GM19240 (cell line): Measurements from ENCODE around the gene GGT5.
A peak's percentile ranks its signal among the peaks of the same experiment; 100 is the strongest.
"Not testable (repeated sequence)": the region's sequence is repeated elsewhere in the genome, so short reads cannot be mapped to it uniquely, and the experiment has no call there.

Experiments
- DNase-seq: peaks from one replicate; pipeline ENCODE4 v3.0.0; 2011; ENCODE audit warnings: low spot score; ENCODE audit not compliant: insufficient read length

Gene GGT5

GRCh38 chr22:24262185-24262749 is 17.4 kb upstream of the GGT5 start:
- not testable (repeated sequence) for DNase-seq

GRCh38 chr22:24259459-24259858 is 14.6 kb upstream of the GGT5 start:
- not testable (repeated sequence) for DNase-seq

DNA sequence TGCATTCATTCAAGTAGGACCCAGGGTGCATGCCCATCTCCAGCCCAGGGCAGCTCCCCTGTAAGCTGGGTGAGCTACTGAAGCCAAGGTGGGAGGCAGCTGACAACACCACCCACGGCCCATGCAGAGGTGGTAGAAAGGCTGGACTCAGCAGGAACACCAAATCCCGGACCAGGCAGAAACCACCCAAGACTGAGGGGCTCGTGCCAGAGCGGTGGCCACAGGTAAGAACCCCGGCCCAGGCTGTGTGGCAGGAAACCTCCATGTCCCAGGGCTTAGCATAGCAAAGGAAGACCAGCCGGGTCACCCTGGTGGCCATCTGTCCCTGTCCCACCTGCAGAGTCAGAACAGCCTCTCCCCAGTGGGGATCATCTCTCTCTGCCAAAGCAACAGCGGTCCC is 11.9 kb upstream of the GGT5 start:
- DNase-seq, result not testable (repeated sequence)

DNA sequence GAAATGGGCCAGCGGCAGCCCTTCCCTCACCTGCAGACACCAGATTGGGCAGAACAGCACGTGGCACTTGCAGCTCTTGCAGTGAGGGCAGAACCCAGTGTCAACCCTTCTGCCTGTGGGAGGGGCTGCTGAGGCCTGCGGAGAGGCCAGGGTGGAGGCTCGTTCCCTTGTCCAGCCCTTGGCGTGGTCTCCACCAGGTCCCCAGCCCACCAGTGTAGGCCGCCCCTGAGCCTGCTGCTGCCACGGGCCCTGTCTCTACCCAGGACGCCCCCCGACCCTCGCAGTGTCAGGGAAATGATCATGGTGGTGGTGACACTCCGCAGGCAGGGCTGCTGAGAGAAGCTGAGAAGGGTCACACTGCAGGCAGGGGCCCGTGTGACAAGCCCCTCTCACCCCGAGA is 11.3 kb upstream of the GGT5 start:
- not testable (repeated sequence) for DNase-seq

DNA sequence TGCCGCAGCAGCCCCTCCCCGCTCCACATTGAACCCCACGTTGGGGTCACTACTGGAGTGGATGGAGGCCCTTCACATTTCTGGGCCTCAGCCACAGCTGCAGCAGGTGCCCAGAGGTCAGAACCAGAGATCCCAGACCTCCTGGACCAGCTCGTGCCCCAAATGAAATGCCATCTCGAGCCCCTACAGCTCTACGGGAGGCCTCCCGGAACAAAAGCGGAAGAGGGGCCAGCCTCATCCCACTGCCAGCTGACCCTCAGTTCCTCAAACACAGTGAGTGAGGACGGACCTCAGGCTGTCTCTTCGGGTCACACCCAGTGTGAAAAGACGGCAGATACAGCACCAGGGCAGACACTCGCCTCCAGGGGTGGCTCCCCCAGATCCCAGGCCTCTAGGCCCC is 8.2 kb upstream of the GGT5 start:
- not testable (repeated sequence) for DNase-seq

GRCh38 chr22:24251286-24251685 is 6.4 kb upstream of the GGT5 start:
- not testable (repeated sequence) for DNase-seq

DNA sequence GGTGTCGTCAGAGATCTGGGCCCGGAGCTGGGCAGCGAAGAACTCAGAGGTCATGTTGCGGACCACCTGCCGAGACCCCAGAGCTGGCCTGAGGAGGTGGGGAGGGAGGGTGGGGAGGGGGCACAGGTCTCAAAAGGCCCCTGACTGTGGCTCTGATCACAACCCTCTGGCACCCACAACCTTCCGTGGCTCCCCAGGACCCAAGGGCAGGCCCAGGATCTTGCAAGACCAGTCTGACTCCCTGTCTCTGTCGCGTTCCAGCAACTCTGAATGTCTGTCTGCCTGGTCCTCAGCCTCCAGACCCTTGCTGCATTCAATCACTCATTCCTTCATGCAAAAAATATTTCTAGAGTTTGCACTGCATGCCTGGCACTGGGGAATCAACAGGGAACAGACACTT is 4.5 kb upstream of the GGT5 start:
- DNase-seq, result not testable (repeated sequence)

GRCh38 chr22:24248611-24249010 is 3.7 kb upstream of the GGT5 start:
- DNase-seq, result not testable (repeated sequence)

- DNase-seq, result peak; percentile 59
Observed at GRCh38 chr22:24247564-24248344, 2.9 kb upstream of the GGT5 start.

DNA sequence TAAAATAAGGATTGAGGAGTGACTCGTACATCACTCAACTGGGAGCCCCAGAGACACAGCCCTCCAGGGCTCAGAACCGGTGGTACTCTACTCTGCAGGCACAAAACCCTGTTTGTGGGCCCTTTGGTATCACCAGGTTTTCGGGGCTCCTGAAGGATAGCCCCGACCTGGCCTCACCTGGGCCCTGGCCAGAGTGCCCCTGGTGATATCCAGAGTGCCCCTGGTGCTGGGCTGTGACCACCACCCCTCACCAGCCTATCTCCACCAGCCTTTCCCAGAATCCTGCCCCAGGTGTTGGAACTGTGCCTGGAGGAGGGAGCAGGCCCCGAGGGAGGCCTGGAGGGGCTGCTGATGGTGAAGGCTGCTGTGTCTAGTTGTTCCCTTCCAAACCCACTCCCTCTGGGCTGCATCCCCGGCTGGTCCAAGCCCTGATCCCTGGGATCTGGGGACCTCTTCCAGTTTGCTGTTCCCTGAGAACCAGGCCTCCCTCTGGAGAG is 2.2 kb upstream of the GGT5 start:
- no peak for DNase-seq

- DNase-seq, result not testable (repeated sequence)
Observed at GRCh38 chr22:24245584-24246561, 991 bp upstream of the GGT5 start.

- DNase-seq, result no peak
Observed at GRCh38 chr22:24244144-24244787, 616 bp downstream of the GGT5 start.

DNA sequence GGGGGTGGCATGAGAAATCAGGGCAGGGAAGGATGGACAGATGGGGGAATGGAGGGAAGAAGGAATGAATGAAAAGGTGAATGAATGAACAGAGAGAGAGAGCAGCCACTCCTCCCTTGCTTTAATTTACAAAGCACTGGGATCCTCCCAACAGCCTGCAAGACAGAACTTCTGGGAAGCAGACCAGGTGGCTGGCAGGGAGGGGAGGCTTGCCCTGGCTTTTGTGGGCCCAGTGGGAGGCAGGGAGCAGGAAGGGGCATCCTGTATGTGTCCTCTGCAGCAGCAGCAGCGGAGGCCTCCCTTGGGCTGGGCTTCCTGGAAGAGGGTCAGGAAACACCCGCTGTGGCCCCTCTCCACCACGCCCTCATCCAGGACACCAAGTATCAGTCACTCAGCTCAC is 1.5 kb downstream of the GGT5 start:
- not testable (repeated sequence) for DNase-seq

DNA sequence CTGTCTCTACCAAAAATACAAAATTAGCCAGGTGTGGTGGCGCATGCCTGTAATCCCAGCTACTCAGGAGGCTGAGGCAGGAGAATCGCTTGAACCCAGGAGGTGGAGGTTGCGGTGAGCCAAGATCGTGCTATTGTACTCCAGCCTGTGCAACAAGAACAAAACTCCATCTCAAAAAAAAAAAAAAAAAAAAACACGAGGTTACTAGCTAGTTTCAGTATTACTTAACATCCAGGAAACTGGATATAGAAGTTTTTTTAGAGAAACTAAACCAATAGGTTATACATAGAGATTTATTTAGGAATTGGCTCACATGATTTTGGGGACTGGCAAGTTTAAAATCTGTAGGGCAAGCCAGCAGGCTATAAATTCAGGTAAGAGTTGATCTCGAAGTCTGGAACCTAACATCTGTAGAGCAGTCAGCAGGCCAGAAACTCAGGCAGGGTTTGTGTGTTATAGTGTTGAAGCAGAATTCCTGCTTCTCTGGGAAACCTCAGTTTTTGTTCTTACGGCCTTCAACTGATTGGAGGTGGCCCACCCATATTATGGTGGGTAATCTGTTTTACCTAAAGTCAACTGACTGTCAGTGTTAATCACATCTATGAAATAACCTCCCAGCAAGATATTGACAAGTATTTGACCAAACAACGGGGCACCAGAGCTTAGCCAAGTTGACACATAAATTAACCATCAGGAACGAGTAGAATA is 3.7 kb downstream of the GGT5 start:
- not testable (repeated sequence) for DNase-seq

DNA sequence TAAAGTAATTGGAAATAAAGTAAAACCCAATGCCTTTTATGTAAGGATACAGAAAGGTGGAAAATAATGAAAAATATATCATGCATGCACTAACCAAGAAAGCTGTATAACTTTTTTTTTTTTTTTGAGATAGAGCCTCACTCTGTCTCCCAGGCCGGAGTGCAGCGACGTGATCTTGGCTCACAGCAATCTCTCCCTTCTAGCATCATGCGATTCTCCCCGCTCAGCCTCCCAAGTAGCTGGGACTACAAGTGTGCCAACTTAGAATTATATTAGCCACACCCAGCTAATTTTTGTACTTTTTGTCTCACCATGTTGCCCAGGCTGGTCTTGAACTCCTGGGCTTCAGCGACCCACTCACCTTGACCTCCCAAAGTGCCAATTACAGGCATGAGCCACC is 4.5 kb downstream of the GGT5 start:
- no peak for DNase-seq

- not testable (repeated sequence) for DNase-seq
Observed at GRCh38 chr22:24238101-24238694, 6.7 kb downstream of the GGT5 start.

DNA sequence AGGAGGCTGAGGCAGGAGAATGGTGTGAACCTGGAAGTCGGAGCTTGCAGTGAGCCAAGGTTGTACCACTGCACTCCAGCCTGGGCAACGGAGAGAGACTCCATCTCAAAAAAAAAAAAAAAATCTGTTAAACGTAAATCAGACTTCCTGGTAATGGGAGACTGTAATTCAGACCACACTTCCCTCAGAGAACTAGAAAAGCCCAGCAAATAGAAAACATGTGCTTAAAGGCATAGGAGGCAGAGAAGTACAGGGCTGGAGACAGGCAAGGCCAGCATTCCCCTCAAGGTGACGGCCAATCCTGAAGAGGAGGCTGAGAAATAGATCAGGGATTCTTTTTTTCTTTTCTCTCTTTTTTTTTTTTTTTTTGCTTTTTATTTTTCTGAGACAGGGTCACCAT is 8.2 kb downstream of the GGT5 start:
- DNase-seq, result no peak

- DNase-seq, result no peak
Observed at GRCh38 chr22:24235315-24235714, 9.6 kb downstream of the GGT5 start.

- DNase-seq, result no peak
Observed at GRCh38 chr22:24233816-24234215, 11.1 kb downstream of the GGT5 start.

GRCh38 chr22:24233235-24233634 is 11.6 kb downstream of the GGT5 start:
- no peak for DNase-seq
